Kidney epithelial cell (primary cell): ENCODE measurements around the gene TEDDM1. TPM values are rescaled to one million over a fixed set of nuclear protein-coding genes. Genes with fewer than 3 reads are reported as not detected.
"Not testable (repeated sequence)": the region's sequence is repeated elsewhere in the genome, so short reads cannot be mapped to it uniquely, and the experiment has no call there.

Source experiments
- DNase-seq: peaks from one replicate; pipeline ENCODE4 v3.0.0-alpha.2; 2010; ENCODE audit warnings: low read depth
- H3K27me3 ChIP-seq: 2 replicates; pipeline ENCODE4 v1.6.0; 2011; ENCODE audit warnings: low read length; ENCODE audit not compliant: control insufficient read depth, insufficient read depth
- H3K36me3 ChIP-seq: 2 replicates; pipeline ENCODE4 v1.5.1; 2011; ENCODE audit warnings: low read length; ENCODE audit not compliant: control insufficient read depth, insufficient read depth
- H3K4me3 ChIP-seq: 2 replicates; pipeline ENCODE4 v1.5.1; 2011; ENCODE audit warnings: low read depth, mild to moderate bottlenecking, control low read depth, low read length
- total RNA-seq: library from RNA; depleted of rRNA; stranded (reverse); fragments of >200 nt; gene quantifications from 2 replicates; pipeline ENCODE4 v1.2.3, GENCODE V29; 2015
- TF ChIP-seq, protein P1 (sequence below): IDR thresholded peaks from 2 replicates; pipeline ENCODE4 v1.5.1; 2011; ENCODE audit warnings: mild to moderate bottlenecking, moderate library complexity, low read length, control low read depth, inconsistent platforms; ENCODE audit not compliant: insufficient read depth, poor library complexity, severe bottlenecking

The TEDDM1 gene, protein sequence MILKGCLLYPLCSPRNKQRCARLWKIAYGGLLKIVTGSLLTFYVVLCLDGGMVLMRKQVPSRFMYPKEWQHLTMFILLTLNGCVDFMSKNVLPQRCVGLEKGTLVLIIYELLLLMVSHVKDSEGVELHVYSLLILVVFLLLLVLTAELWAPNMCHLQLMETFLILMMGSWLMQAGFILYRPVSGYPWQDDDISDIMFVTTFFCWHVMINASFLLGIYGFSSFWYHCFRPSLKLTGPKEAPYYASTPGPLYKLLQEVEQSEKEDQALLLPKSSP
- not detected in 2 replicates for total RNA-seq

DNA sequence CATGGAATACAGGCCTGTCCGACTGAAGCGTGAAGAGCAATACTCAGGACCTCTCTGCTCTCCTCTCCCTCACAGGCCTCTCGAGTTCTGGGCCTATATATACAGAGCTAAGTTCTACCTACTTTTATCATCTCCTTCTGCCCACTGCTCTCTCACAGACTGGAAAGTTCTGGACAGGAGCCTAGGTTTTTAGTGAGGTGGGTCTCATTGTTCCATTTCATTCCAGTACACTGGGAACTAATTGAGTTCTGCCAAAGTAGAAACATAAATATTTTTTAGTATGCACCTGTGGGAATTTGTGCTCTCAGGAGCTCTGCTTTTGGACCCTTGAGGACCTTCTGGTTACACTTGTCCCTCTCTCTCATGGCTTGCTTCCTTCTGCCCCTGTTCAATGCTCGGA lies at the start of gene TEDDM1:
TSS of gene TEDDM1 (minus strand) at position 101 of the 400 bp plus-strand sequence. CDS start 182 bp downstream, outside the sequence.
- no peak for DNase-seq
- no peaks in the 10 kb centered on the region for H3K27me3 ChIP-seq
- TF ChIP-seq, protein P1, sequence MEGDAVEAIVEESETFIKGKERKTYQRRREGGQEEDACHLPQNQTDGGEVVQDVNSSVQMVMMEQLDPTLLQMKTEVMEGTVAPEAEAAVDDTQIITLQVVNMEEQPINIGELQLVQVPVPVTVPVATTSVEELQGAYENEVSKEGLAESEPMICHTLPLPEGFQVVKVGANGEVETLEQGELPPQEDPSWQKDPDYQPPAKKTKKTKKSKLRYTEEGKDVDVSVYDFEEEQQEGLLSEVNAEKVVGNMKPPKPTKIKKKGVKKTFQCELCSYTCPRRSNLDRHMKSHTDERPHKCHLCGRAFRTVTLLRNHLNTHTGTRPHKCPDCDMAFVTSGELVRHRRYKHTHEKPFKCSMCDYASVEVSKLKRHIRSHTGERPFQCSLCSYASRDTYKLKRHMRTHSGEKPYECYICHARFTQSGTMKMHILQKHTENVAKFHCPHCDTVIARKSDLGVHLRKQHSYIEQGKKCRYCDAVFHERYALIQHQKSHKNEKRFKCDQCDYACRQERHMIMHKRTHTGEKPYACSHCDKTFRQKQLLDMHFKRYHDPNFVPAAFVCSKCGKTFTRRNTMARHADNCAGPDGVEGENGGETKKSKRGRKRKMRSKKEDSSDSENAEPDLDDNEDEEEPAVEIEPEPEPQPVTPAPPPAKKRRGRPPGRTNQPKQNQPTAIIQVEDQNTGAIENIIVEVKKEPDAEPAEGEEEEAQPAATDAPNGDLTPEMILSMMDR: no peak
- H3K36me3 ChIP-seq: no peaks in the 10 kb centered on the region
- no peak within 1 kb of the TSS for H3K4me3 ChIP-seq

DNA sequence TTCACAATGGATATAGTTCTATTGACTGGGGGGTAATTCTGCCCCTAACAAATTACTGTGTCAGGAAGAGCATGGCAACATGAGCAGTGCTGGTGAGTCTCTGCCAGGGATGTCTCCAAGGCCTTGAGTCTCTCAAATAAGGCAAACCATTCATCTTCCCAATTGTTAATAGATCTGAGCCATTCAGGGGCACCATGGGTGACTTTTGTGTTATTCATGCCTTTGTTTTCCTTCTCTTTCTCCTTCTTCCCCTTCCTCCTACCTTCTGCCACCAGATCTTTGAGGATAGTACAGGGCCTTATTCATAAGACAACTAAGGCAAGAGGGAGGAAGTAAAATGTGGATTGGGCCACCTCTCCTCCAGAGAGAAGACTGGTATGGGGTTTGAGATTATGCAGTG lies 49.6 kb upstream of the TEDDM1 start, which contains the start of gene RGSL1:
TSS of gene RGSL1 (plus strand) at position 60 of the 400 bp plus-strand sequence. CDS start at position 80, 20 bp downstream.
- DNase-seq: no peak
- H3K4me3 ChIP-seq: no peak within 1 kb of the TSS
- TF ChIP-seq, protein P1: no peak
- no peaks in the 10 kb centered on the region for H3K36me3 ChIP-seq
- no peaks in the 10 kb centered on the region for H3K27me3 ChIP-seq

DNA sequence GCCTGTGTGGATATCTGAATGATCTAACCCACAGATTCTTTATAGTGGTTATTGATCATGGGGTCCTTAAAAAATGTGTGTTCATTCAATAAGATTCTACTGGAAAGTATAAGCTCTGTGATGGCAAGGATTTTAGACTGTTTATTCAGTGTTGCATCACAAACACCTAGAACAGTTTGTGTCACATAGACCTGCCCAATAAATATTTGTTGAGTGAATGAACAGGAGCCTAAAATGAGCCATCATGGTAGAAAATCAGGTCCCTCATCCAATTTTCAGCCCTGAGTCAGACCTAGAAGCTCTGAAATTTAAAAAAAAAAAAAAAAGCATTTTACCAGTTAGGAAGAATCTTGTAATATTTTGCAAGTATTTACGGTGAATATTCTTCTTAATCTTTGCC lies 47.2 kb upstream of the TEDDM1 start:
- H3K27me3 ChIP-seq: no peaks in the 10 kb centered on the region
- no peaks in the 10 kb centered on the region for H3K36me3 ChIP-seq
- DNase-seq: no peak
- H3K4me3 ChIP-seq: no peak overlapping the region
- TF ChIP-seq, protein P1: no peak

DNA sequence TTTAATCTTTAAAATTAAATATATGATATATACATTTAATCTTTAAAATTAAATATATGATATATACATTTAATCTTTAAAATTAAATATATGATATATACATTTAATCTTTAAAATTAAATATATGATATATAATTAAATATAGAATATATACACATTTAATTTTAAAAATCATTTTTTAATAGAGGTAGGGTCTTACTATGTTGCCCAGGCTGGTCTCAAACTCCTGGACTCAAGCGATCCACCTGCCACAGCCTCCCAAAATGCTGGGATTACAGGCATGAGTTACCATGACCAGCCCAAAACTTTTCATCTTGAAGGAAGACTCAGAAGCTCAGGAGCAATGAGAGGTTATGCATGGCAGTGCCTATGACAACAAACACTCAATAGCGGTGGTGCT lies 46.7 kb upstream of the TEDDM1 start:
- not testable (repeated sequence) for H3K27me3 ChIP-seq, DNase-seq, H3K36me3 ChIP-seq, H3K4me3 ChIP-seq

DNA sequence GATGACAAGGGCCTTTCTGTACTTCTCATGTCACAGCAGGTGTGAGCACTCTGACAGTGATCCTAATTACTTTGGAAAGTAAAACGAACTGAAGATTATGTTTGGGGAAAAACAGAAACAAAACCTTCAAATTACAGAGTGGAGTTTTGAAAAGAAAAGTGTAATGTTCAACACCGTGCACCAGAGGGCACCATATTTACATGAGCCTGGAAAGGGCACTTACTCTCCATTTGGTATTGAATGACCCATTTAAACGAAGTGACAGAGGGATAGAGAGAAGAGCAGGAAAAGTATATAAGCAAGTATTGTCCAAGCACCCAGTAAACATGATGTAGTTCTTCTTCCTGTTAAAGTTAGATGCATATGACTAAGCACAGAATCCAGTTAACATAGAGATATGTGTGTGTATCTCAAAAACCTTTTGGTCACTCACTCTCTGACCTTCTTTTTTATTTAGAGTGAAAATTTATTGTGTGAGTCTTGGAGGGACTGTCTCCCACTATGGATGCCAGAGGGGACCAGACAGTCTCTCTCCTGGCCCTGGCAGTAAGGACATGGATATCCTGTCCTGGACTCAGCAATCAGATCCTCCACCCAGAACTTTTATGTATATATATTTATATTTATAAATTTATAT lies 45.7 kb upstream of the TEDDM1 start:
- H3K36me3 ChIP-seq: no peaks in the 10 kb centered on the region

DNA sequence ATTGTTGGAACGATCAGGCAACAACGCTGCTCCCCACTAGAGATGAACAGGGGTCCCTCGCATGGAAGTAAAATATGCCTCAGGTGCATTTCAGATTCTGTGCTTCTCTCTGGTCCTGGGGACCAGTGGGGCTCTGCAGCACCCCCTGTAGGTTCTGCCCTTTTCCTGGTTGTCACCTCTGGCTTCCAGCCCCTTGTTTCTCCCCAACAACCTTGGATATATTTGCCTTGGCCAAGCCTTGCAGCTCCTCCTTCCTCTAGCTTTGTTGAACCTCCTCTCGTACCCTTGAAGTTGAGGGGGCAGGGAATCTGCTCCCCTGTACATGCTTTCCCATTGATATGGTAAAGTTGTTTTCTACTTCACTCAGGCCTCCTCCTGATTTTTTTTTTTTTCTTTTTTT lies 44.0 kb upstream of the TEDDM1 start:
- no peaks in the 10 kb centered on the region for H3K36me3 ChIP-seq
- TF ChIP-seq, protein P1: no peak
- H3K27me3 ChIP-seq: no peaks in the 10 kb centered on the region
- DNase-seq: no peak
- no peak overlapping the region for H3K4me3 ChIP-seq

More for the DNA sequence above, 45.7 kb upstream of the TEDDM1 start:
- peak; percentile 2 for DNase-seq
- no peaks in the 10 kb centered on the region for H3K27me3 ChIP-seq
- H3K4me3 ChIP-seq: no peak overlapping the region
- TF ChIP-seq, protein P1: peak; percentile 48
